GM18499 (cell line): Measurements from ENCODE around the gene CLDN3.
"Not testable (repeated sequence)": the region's sequence is repeated elsewhere in the genome, so short reads cannot be mapped to it uniquely, and the experiment has no call there.

Experiments used
- ATAC-seq: cut with Tn5 transposase; IDR thresholded peaks from one replicate; pipeline ENCODE4 v1.9.1; 2021; ENCODE audit warnings: moderate number of reproducible peaks; ENCODE audit not compliant: insufficient read depth, unreplicated experiment

CLDN3 gene

DNA sequence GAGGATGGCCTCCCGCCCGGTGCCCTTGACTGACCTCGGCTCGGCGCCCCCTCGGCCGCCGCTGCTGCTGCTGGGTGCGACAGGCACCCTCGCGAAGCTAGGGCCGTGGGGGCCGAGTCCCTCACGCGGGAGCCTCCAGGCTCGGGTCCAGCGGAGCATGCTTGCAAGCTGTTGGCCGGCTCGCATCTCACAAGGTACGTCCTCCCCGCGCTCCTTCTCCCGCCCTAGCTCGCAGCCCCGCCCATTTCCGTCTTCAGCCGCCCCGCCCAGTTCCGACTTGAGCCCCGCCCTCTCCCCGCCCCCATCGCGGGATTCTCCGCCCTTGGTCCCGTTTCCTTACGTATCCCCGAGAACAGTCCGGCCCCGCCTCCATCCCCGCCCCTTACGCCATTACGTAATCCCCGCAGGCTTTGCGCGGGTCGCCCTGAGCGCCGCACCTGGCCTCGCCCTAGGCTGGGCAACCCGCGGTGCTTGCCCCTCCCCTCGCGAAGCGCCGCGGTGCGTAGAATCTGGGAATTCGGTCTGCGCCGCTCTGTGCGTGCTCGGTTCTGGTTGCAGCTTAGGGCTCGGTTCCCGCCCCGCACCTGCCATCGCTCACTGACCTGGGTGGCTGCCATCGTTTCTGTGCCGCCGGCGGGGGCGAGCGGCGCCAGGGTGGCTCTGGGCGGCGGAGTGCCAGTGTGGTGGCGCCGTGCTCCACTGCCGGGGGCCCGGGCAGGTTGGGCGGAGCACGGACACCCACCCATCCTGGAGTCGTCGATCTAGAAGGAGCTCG lies 31.3 kb downstream of the CLDN3 start, which contains the start of gene ABHD11:
Gene ABHD11, minus strand, starts transcription at position 191 of the 775 bp plus-strand sequence. Its CDS starts 32 bp downstream, at position 159.
- peak; percentile 57 for ATAC-seq

DNA sequence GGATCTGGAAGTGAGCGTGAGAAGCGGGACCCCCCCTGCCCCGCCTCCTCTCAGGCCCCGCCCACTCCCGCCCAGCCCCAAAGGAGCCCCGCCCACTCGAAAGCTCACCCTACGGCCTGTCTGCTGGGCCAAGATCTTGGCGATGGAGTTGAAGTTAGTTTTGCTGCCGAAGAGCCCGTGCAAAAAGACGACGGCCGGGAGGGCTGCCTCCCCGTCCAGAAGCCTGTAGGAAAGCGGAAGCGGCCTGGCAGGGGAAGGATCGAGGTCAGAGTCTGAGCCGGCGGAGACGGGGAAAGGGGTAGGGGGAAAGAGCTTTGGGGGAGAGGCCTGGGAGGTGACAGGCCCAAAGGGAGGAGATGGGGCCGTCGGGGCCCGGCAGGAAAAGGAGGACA lies 31.9 kb downstream of the CLDN3 start:
- ATAC-seq: no peak

- no peak for ATAC-seq
These were observed 32.4 kb downstream of the CLDN3 start for GRCh38 chr7:73737491-73738219.

DNA sequence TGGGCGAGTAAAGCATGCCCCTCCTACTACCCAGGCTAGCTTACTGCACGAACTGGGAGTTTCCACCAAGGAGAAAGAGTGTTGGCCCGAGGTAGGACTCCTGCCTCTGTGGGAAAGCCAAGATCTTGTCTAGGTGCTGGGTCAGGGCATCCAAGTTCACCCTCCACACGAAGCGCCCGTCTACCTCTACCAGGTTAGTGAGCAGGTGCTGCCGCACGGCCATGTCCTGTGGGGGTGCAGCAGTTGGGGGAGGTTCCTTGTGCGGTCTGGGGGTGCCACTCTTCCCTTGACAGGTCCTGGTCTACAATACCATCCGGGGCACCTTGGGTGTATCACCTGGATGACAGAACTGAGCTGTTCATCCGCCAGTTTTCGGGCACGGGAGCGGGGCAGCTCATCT lies 33.2 kb downstream of the CLDN3 start:
- ATAC-seq: no peak

DNA sequence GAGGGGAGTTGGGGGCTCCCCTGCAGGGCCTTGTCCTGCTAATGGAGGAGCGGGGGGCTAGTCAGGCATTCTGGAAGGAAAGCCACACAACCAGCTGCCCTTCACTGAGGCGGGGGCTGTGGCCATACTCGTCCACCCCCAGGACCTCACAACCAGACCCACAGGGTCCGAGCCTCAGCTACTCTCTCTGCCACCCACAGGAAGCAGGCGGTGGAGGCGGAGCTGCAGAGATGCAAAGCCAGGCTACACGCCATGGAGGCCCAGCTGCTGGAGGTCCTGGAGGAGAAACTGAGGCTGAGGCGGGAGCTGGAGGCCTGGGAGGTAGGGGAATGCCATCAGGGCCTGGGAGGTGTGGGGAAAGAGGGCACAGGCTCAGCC lies 34.6 kb downstream of the CLDN3 start:
- ATAC-seq: no peak

- ATAC-seq: no peak
These were observed 35.2 kb downstream of the CLDN3 start for GRCh38 chr7:73734619-73735527.

- ATAC-seq: no peak
These were observed 37.7 kb downstream of the CLDN3 start for GRCh38 chr7:73732397-73732796.

DNA sequence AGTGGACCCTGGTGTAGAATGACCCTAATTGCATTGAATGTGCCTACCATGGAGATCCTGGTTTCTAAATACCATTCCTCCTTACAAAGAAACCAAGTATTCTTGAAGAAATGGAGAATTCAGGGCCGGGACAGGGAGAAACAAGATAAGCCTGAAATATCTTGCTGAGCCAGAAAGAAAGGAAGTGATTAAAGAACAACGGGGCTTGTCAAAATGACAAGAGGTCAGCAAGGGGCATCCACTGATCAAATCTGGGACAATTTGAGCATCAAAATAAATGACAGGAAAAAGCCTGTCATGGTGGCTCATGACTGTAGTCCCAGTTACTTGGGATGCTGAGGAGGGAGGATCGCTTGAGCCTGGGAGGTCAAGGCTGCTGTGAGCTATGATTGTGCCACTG lies 39.6 kb downstream of the CLDN3 start:
- ATAC-seq: no peak

- no peak for ATAC-seq
These were observed 41.5 kb downstream of the CLDN3 start for GRCh38 chr7:73728551-73728950.

GRCh38 chr7:73727952-73728351 lies 42.1 kb downstream of the CLDN3 start:
- no peak for ATAC-seq

GRCh38 chr7:73726083-73726466 lies 44.0 kb downstream of the CLDN3 start:
- ATAC-seq: no peak

DNA sequence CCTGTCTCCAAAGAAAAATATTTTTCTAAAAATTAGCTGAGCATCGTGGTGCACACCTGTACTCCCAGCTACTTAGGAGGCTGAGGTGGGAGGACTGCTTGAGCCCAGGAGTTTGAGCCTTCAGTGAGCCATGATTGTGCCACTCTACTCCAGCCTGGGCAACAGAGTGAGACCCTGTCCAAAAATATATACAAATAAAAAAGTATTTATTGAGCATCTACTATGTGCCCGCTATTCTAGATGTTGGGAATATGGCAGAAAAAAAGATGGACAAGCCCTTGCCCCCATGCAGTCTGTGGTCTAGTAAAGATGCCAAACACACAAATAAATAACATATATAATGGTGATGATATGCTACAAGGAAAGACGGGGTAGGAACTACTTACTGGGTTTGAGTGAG lies 46.3 kb downstream of the CLDN3 start:
- no peak for ATAC-seq

GRCh38 chr7:73722785-73723184 lies 47.3 kb downstream of the CLDN3 start:
- ATAC-seq: no peak

- ATAC-seq: not testable (repeated sequence)
These were observed 47.9 kb downstream of the CLDN3 start for GRCh38 chr7:73722182-73722581.

DNA sequence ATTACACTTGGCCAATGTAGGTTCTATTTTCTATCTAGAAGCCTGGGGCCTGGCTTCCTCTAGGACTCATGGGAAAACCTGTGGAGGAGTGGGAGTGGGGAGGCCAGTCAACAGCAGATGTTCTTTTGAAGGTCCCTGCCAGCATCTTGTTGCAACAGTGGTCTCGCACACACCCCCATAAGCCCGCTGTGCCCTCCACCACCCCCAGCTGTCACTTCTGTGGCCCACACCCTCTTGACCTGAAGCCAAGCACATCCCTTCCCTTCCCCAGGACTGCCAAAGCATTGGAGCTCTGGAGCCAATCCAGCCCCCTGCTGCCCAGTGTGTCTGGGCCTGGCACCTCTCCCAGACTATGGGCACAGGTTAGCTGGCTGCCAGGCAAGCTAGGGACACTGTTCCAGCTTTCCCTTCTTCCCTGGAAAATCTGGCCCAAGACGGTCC lies 48.7 kb downstream of the CLDN3 start:
- ATAC-seq: no peak

GRCh38 chr7:73720443-73720842 lies 49.6 kb downstream of the CLDN3 start:
- not testable (repeated sequence) for ATAC-seq

DNA sequence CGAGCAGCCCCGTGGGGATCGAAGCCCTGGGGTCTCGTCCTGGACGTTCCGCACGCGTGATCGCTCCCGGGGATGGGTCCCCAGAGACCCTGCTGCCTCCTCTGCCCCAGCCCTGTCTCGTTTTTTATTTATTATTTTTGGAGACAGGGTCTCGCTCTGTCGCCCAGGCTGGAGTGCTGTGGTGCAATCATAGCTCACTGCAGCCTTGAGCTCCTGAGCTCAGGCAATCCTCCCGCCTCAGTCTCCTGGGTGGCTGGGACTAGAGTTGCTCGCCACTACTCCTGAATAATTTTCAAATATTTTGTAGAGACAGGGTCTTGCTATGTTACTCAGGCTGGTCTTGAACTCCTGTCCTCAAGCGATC lies 50.3 kb downstream of the CLDN3 start:
- no peak for ATAC-seq
